GM04503 (cell line): ENCODE results near the gene SLC25A13.
"Not testable (repeated sequence)": the region's sequence is repeated elsewhere in the genome, so short reads cannot be mapped to it uniquely, and the experiment has no call there.

ENCODE experiments used
- DNase-seq: peaks from one replicate; pipeline ENCODE4 v3.0.0-alpha.2; 2012; ENCODE audit warnings: low read depth

The SLC25A13 gene

GRCh38 chr7:96321658-96322372 is at the start of gene SLC25A13:
Gene SLC25A13, minus strand, starts transcription at chr7:96322098. Its CDS starts 142 bp downstream, at chr7:96321956.
- DNase-seq: peak; percentile 45

DNA sequence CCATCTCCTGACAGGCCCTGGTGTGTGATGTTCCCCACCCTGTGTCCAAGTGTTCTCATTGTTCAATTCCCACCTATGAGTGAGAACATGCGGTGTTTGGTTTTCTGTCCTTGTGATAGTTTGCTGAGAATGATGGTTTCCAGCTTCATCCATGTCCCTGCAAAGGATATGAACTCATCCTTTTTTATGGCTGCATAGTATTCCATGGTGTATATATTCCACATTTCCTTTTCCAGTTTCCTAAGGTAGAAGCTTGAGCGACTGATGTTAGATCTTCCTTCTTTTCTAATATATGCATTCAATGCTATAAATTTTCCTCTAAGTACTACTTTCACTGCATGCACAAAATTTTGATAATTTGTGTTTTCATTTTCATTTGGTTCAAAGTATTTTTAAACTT is 44.0 kb upstream of the SLC25A13 start:
- DNase-seq: not testable (repeated sequence)

DNA sequence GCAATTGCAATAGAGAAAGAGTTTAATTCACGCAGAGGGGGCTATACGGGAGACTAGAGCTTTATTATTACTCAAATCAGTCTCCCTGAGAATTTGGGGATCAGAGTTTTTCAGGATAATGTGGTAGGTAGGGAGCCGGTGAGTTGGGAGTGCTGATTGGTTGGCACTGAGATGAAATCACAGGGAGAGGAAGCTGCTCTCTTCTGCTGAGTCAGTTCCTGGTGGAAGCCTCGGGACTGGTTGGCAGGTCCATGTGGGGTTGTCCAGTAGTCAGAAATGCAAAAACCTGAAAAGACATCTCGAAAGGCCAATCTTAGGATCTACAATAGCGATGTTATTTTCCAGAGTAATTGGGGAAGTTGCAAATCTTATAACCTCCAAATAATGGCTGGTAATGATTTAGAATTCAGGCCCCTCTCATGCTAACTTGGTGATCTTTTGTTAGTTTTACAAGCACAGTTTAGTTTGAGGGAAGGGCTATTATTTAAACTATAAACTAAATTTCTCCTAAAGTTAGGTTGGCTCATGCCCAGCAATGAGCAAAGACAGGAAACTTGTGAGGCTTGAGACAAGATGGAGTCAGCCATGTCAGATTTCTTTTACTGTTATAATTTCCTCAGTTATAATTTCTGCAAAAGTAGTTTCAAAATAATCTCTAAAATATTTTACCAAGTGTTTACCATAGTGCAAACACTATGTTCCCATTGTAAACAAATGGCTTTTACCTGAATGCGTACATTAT is 39.4 kb upstream of the SLC25A13 start:
- DNase-seq: no peak

DNA sequence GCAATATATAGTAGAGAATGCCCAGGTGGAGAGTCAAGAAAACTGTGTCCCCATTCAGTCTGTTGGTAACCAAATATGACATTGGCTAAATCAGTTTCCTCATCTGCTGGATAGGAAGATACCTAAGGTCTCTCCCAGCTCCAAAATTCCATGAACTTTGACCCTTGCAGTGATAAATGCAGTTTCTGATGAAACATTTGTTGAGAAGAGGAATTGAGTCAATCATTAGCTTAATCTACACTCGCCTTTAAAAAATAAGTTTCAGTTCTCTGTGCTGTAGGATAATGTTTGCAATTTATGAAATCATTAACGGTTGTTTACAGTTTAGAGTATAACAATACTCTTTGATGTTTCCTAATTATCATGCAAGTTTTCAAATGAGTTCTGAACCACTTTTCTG is 38.0 kb upstream of the SLC25A13 start:
- no peak for DNase-seq

DNA sequence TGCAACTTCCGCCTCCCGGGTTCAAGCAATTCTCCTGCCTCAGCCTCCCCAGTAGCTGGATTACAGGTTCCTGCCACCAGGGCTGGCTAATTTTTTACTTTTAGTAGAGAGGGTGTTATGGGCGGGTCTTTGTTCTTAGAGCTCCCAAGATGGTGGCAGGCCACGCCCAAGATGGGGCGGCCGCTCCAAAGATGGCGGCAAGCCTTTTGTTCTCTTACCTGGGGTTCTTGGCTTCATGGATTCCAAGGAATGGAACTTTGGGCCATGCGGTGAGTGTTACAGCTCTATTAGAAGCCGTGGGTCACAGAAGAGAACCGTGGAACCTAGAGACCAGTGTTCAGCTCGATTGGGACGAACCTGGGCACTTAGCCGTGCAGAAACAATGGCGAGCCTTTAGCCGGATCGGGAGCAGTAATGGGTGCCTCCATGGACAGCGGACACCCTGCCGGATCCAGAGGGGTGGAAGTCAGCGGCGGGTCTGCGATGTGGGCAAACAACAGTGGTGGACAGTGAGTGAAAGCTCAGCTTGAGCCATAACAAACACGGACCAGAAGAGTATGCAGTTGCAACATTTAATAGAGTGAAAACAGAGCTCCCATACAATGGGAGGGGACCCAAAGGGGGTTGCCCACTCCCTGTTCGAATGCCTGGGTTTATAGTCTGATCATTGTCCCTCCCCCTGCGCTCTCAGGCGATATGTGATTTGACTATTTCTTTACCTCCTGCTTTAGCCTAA is 36.5 kb upstream of the SLC25A13 start:
- not testable (repeated sequence) for DNase-seq

- DNase-seq: no peak
Observed at GRCh38 chr7:96355990-96356506, 34.1 kb upstream of the SLC25A13 start.

DNA sequence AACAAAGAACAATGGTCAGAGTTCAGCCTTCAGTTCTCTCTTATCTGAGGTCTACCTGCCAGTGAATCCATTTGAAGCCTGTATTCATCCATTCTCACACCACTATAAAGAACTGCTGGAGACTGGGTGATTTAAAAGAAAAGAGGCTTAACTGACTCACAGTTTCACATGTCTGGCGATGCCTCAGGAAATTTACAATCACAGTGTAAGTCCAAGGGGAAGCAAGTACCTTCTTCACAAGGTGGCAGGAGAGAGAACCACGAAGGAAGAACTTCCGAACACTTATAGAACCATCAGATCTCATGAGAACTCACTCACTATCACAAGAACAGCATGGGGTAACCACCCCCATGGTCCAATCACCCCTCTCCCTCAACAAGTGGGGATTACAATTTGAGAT is 33.0 kb upstream of the SLC25A13 start:
- no peak for DNase-seq

DNA sequence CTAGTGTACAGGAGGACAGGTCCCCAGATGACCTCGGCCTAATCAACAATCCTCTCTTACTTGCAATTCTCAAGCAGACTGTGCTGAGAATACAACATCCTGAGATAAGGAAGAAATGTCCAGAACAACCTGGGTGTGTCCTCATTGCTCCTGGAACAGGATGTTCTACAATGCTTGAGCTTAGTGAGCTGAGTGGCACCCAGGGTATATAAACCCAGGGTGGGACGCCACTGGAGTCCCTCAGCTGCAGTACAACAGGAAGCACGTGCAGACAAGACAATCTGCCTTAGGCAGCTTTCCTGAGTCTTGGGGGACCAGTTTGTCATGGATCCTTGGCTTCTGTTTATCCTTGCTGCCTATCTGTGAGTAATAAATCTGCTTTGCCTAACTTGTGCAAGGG is 27.7 kb upstream of the SLC25A13 start:
- DNase-seq: no peak

GRCh38 chr7:96347471-96347870 is 25.6 kb upstream of the SLC25A13 start:
- no peak for DNase-seq

GRCh38 chr7:96346293-96346953 is 24.5 kb upstream of the SLC25A13 start:
- DNase-seq: no peak

DNA sequence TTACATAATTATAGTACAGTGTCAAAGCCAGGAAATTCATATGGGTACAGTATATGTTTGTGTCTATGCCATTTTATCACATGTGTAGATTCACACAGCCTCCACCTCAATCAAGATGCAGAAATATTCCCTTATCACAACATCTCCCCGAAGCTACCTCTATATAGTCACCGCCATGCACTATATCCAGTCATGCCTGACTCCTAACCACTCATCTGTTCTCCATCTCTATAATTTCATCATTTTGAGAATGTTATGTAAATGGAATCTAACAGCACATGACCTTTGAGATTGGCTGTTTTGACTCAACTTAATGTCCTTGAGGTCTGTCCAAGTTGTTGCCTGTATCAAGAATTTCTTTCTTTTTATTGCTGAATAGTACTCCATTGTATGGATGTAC is 22.3 kb upstream of the SLC25A13 start:
- no peak for DNase-seq

- no peak for DNase-seq
Observed at GRCh38 chr7:96342049-96342448, 20.2 kb upstream of the SLC25A13 start.

DNA sequence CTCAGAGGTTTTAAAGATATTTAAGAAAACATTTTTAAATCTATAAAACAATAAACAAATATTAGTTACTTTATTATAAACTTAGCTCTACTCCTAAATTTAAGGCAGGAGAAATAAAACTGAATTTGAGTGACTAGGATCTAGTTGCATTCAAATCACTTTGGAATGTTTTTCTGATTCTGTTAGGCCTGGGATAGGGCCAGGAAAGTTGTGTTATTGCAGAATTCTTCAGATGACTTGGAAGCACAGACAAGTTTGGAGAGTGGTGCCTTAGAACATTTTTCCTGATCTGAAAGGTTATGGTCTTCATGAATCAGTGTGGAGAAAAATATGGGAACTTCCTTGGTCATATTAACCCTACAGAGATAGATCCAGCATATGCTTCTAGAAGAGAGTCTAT is 15.6 kb upstream of the SLC25A13 start:
- no peak for DNase-seq

DNA sequence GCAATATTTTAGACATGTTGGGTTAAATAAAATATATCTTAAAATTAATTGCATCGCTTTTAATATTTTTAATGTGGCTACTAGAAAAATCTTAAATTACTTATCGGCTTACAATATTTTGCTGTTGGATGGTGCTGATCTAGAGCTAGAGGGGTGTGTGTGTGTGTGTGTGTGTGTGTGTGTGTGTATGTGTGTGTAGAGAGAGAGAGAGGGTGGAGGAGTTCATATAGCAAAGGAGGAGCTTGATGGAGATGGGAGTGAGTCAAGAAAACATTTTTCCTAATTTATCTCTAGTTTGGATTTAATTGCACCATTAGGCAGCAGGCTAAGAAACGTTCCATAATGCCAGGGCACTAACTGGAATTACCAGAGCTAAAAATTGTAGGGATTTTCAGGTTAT is 10.4 kb upstream of the SLC25A13 start:
- no peak for DNase-seq

DNA sequence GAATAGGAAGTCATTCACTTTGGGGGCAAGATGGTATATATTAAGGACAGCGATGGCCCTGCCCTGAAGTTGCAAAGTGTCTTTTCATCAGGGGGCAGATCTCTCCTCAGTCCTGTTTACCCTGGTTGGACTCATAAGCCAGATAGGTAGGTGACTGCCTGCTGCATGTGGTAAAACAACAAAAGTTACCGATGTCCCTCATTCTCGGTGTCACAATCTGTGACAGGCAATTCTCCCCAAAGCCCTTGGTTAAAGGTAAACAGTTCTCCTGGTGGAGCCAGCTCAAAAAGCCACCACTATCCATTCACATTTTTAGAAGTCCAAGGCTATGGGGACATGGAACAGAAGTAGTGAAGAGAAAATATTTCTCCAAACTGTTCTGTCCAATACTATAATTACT is 9.9 kb upstream of the SLC25A13 start:
- no peak for DNase-seq

- DNase-seq: no peak
Observed at GRCh38 chr7:96331233-96331632, 9.3 kb upstream of the SLC25A13 start.

GRCh38 chr7:96330193-96330592 is 8.3 kb upstream of the SLC25A13 start:
- DNase-seq: no peak

DNA sequence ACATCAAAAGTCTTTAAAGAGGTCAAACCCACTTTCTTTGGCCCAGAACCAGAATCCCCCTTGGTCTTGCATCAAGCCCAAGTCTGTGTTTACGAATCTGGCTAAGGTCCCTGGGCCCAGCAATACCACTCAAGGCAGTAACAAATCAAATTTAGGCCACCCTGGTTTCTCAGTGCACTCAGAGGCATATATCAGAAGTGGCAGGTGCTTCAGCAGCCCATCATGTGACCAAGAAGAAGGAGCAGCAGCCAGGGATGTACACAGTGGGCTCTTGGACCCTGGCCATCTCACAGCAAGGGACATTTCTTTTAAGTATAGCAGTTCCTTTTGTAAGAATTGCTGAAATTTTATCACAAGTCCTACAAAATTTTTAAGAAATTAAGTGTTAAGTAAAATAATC is 7.3 kb upstream of the SLC25A13 start:
- DNase-seq: no peak

- DNase-seq: no peak
Observed at GRCh38 chr7:96328016-96328415, 6.1 kb upstream of the SLC25A13 start.

DNA sequence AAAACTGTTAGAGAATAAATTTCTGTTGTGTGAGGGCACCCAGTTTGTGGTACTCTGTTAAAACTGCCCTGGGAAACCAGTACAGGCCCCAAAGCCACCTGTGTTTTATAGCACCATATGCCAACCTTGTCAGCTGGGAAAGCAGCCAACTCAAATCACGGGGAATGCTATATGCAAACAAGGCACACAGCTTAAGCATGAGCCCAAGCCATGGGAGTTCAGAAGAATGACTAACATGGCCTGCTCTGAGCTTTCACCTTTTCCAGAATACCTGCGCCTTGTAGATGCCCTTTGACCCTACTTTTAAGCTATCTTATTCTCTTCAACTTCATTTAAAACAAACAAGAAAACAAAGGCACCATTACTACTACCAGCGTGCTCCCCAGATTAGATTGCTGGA is 5.5 kb upstream of the SLC25A13 start:
- DNase-seq: no peak

DNA sequence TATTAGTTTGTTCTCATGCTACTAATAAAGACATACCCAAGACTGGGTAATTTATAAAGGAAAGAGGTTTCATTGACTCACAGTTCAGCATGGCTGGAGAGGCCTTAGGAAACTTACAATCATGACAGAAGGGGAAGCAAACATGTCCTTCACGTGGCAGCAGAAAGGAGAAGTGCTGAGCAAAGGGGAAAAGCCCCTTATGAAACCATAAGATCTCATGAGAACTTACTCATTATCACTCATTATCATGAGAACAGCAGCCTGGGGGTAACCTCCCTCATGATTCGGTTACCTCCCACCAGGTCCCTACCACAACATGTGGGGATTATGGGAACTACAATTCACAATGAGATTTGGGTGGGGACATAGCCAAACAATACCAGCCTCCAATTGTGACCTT is 4.9 kb upstream of the SLC25A13 start:
- not testable (repeated sequence) for DNase-seq

DNA sequence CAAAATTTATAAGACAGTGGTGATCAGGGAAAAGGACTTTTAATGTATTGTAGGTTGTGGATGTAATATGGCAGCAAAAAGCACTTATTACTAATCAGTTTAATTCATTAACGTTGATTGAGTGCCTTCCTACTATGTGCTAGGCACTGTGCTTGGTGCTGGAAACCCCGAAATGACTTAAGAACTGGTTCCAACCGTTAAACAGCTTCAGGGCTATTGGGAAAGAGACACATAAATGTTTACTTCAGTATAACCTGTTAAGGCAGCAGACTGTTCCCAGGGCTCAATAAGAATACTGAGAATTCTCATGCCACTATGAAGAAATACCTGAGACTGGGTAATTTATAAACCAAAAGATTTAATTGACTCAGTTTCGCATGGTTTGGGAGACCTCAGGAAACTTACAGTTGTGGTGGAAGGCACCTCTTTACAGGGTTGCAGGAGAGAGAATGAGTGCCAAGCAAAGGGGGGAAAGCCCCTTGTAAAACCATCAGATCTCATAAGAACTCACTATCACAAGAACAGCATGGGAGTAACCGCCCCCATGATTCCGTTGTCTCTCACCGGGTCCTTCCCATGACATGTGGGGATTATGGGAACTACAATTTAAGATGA is 1.1 kb upstream of the SLC25A13 start:
- no peak for DNase-seq
